NCI-H524 treated with DMSO at 0.1 percent for 48 hours (cell line): ENCODE results near the gene C5AR2.
A peak's percentile ranks its signal among the peaks of the same experiment; 100 is the strongest.
"Not testable (repeated sequence)": the region's sequence is repeated elsewhere in the genome, so short reads cannot be mapped to it uniquely, and the experiment has no call there.

Source experiments
- DNase-seq: peaks from one replicate; lab custom pipeline; 2025; lab: John Stamatoyannopoulos, UW

C5AR2 gene

GRCh38 chr19:47363758-47364531, 32.0 kb downstream of the C5AR2 start:
- DNase-seq: no peak

- not testable (repeated sequence) for DNase-seq
Observed at GRCh38 chr19:47365455-47365854, 33.5 kb downstream of the C5AR2 start.

- DNase-seq: no peak
Observed at GRCh38 chr19:47370045-47370611, 38.2 kb downstream of the C5AR2 start.

GRCh38 chr19:47371261-47371660, 39.3 kb downstream of the C5AR2 start:
- no peak for DNase-seq

GRCh38 chr19:47372603-47373002, 40.6 kb downstream of the C5AR2 start:
- no peak for DNase-seq

- DNase-seq: no peak
Observed at GRCh38 chr19:47373246-47374240, 41.6 kb downstream of the C5AR2 start.

- no peak for DNase-seq
Observed at GRCh38 chr19:47374876-47375693, 43.1 kb downstream of the C5AR2 start.

- no peak for DNase-seq
Observed at GRCh38 chr19:47375694-47376588, 44.0 kb downstream of the C5AR2 start.

GRCh38 chr19:47376589-47377144, 44.7 kb downstream of the C5AR2 start:
- DNase-seq: no peak

GRCh38 chr19:47377208-47377701, 45.3 kb downstream of the C5AR2 start:
- no peak for DNase-seq

- DNase-seq: no peak
Observed at GRCh38 chr19:47377801-47378200, 45.8 kb downstream of the C5AR2 start.

- no peak for DNase-seq
Observed at GRCh38 chr19:47378246-47378645, 46.3 kb downstream of the C5AR2 start.

GRCh38 chr19:47379381-47379938, 47.5 kb downstream of the C5AR2 start:
- DNase-seq: peak; percentile 56

GRCh38 chr19:47380559-47380958, 48.6 kb downstream of the C5AR2 start:
- no peak for DNase-seq

- DNase-seq: no peak
Observed at GRCh38 chr19:47381121-47381520, 49.1 kb downstream of the C5AR2 start.

GRCh38 chr19:47381653-47382279, 49.8 kb downstream of the C5AR2 start:
- DNase-seq: no peak

- not testable (repeated sequence) for DNase-seq
Observed at GRCh38 chr19:47383890-47384289, 51.9 kb downstream of the C5AR2 start.

GRCh38 chr19:47384533-47384932, 52.6 kb downstream of the C5AR2 start:
- not testable (repeated sequence) for DNase-seq

- DNase-seq: not testable (repeated sequence)
Observed at GRCh38 chr19:47386582-47386981, 54.6 kb downstream of the C5AR2 start.
